ENCODE measurements around the gene CTBP2. TPM values are rescaled to one million over a fixed set of nuclear protein-coding genes. Genes with fewer than 3 reads are reported as not detected.

The CTBP2 gene
- total and polyA plus RNA-seq, 2 donors from 2014 or later: 33.1 to 111 TPM

- Histone ChIP-seq H3K4me1 (ENCODE audit: control insufficient read depth in 2 of 3, insufficient read depth in 2 of 3, low read depth in 1 of 3, low read length in 3 of 3) (peaks cover 0 to 45% (median 33%) of the 10 kb centered on the region in 3 donors), H3K9ac (ENCODE audit: low read length in 3 of 3) (no peak overlapping the region), H3K4me3 (ENCODE audit: low read length in 3 of 3) (no peak overlapping the region), H3K9me3 (ENCODE audit: control insufficient read depth in 2 of 3, insufficient read depth in 1 of 3, low read length in 3 of 3) (no peaks in the 10 kb centered on the region), H3K27me3 (ENCODE audit: control insufficient read depth, insufficient read depth, low read length) (no peaks in the 10 kb centered on the region), H3K36me3 (ENCODE audit: control insufficient read depth in 2 of 3, insufficient read depth in 3 of 3, low read length in 3 of 3) (peaks cover 0 to 6% (median 0%) of the 10 kb centered on the region in 3 donors), H3K27ac (ENCODE audit: low read depth in 2 of 2, low read length in 2 of 2) (peak overlapping the region in 1 of 2 donors; percentile 45)
- FAIRE-seq: no peak
- TF ChIP-seq CTCF (IDR thresholded peaks at IDR 0.05; ENCODE audit: borderline replicate concordance, extremely low read depth, insufficient read depth): no peak
- DNase-seq: no peak
- intact Hi-C loops (cut with DNase I): no loop called here
Measured at GRCh38 chr10:125128397-125129075, 31.8 kb downstream of the CTBP2 start.

- intact Hi-C loops (cut with DNase I): no loop called here
- Histone ChIP-seq H3K36me3 (ENCODE audit: control insufficient read depth in 2 of 3, insufficient read depth in 3 of 3, low read length in 3 of 3) (peaks cover 0 to 6% (median 0%) of the 10 kb centered on the region in 3 donors), H3K9me3 (ENCODE audit: control insufficient read depth in 2 of 3, insufficient read depth in 1 of 3, low read length in 3 of 3) (no peaks in the 10 kb centered on the region), H3K4me3 (ENCODE audit: low read length in 3 of 3) (no peak overlapping the region), H3K27me3 (ENCODE audit: control insufficient read depth, insufficient read depth, low read length) (no peaks in the 10 kb centered on the region), H3K27ac (ENCODE audit: low read depth in 2 of 2, low read length in 2 of 2) (peak overlapping the region in 1 of 2 donors; percentile 45), H3K4me1 (ENCODE audit: control insufficient read depth in 2 of 3, insufficient read depth in 2 of 3, low read depth in 1 of 3, low read length in 3 of 3) (peaks cover 0 to 45% (median 33%) of the 10 kb centered on the region in 3 donors), H3K9ac (ENCODE audit: low read length in 3 of 3) (no peak overlapping the region)
- FAIRE-seq: no peak
- TF ChIP-seq CTCF (IDR thresholded peaks at IDR 0.05; ENCODE audit: borderline replicate concordance, extremely low read depth, insufficient read depth): no peak
- DNase-seq: no peak
Measured at GRCh38 chr10:125127986-125128385, 32.4 kb downstream of the CTBP2 start.

- Histone ChIP-seq H3K27ac (ENCODE audit: low read depth in 2 of 2, low read length in 2 of 2) (no peak overlapping the region), H3K4me3 (ENCODE audit: low read length in 3 of 3) (no peak overlapping the region), H3K9me3 (ENCODE audit: control insufficient read depth in 2 of 3, insufficient read depth in 1 of 3, low read length in 3 of 3) (no peaks in the 10 kb centered on the region), H3K9ac (ENCODE audit: low read length in 3 of 3) (no peak overlapping the region), H3K4me1 (ENCODE audit: control insufficient read depth in 2 of 3, insufficient read depth in 2 of 3, low read depth in 1 of 3, low read length in 3 of 3) (peaks cover 0 to 44% (median 39%) of the 10 kb centered on the region in 3 donors), H3K36me3 (ENCODE audit: control insufficient read depth in 2 of 3, insufficient read depth in 3 of 3, low read length in 3 of 3) (peaks cover 0 to 6% (median 2%) of the 10 kb centered on the region in 3 donors), H3K27me3 (ENCODE audit: control insufficient read depth, insufficient read depth, low read length) (no peaks in the 10 kb centered on the region)
- FAIRE-seq (no peak), DNase-seq (no peak)
- intact Hi-C loops (cut with DNase I): no loop called here
- TF ChIP-seq CTCF (IDR thresholded peaks at IDR 0.05; ENCODE audit: borderline replicate concordance, extremely low read depth, insufficient read depth): no peak
Measured at GRCh38 chr10:125127110-125127509, 33.3 kb downstream of the CTBP2 start.

All from kidney (tissue), 14 donors.